Peyer's patch (tissue), 4 donors: ENCODE measurements around the gene BHLHE23.

Experiments used
- CTCF ChIP-seq, 6 experiments: fragments of 450-650 bp in 4 of 6; fragments of 200-600 bp in 2 of 6; sonication (generic) in 1 of 6; IDR thresholded peaks; one replicate each; pipeline ENCODE4 v1.5.1; 2017 to 2019; ENCODE audit warnings: antibody characterized with exemption in 6 of 6, mild to moderate bottlenecking in 3 of 6, moderate library complexity in 1 of 6
- POLR2A ChIP-seq, 2 donors: fragments of 450-650 bp; IDR thresholded peaks; one replicate each; pipeline ENCODE4 v1.5.1; 2017; ENCODE audit warnings: antibody characterized with exemption in 2 of 2, mild to moderate bottlenecking in 2 of 2, moderate library complexity in 2 of 2

GRCh38 chr20:63005365-63005861, 1.4 kb downstream of the BHLHE23 start:
- TF ChIP-seq CTCF (IDR thresholded peaks at IDR 0.05), result no peak
- no peak for TF ChIP-seq POLR2A (IDR thresholded peaks at IDR 0.05)
